NCI-H1092 treated with DMSO at 0.1 percent for 48 hours (cell line): ENCODE measurements around the gene CR1.
A peak's percentile ranks its signal among the peaks of the same experiment; 100 is the strongest.
"Not testable (repeated sequence)": the region's sequence is repeated elsewhere in the genome, so short reads cannot be mapped to it uniquely, and the experiment has no call there.

ENCODE experiments used
- DNase-seq: peaks from one replicate; lab custom pipeline; 2025; lab: John Stamatoyannopoulos, UW

CR1 gene

GRCh38 chr1:207504438-207504837 is 8.5 kb downstream of the CR1 start:
- no peak for DNase-seq

- DNase-seq = no peak
Measured at GRCh38 chr1:207510444-207510843, 14.5 kb downstream of the CR1 start.

- no peak for DNase-seq
Measured at GRCh38 chr1:207514890-207515289, 18.9 kb downstream of the CR1 start.

DNA sequence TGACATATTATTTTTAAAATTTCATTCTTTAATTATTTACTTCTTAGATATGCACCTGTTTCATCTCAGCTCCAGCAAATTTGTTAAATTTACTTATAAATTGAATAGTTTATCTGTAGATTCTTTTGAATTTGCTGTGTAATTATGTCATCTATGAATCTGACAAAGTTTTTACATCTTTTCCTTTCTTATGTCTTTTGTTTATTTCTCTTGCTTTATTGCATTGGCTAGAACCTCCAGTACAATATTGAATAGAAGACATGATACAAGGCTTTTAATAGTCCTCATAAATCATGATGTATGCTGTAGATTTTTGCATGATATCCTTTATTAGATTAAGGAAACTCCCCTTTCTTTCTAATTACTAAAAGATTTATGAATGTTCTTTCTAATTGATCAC is 20.8 kb downstream of the CR1 start:
- no peak for DNase-seq

DNA sequence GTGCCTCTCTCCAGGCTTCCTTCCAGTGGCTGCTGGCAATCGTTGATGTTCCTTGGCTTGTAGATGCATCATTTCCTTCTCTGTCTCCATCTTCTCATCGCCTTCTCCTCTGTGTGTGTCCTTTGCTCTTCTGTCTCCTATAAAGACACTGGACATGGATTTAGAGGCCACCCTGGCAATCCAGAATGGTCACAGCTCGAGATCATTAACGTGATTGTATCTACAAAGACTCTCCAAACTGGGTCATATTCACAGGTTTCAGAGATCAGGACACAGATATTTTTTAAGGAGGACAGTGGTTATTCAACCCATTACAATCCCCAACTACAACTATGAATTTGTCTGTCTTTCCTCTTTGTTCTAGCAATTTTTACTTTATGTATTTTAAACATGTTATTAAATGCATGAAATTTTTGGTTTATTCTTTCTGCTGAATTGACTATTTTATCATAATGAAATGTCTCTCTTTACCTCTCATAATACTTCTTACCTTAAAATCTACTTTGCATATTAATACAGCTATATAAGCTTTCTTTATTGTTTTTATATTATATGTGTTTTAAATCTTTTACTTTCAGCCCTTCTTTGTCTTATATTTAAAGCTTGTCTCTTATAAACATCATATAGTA is 22.8 kb downstream of the CR1 start:
- no peak for DNase-seq

DNA sequence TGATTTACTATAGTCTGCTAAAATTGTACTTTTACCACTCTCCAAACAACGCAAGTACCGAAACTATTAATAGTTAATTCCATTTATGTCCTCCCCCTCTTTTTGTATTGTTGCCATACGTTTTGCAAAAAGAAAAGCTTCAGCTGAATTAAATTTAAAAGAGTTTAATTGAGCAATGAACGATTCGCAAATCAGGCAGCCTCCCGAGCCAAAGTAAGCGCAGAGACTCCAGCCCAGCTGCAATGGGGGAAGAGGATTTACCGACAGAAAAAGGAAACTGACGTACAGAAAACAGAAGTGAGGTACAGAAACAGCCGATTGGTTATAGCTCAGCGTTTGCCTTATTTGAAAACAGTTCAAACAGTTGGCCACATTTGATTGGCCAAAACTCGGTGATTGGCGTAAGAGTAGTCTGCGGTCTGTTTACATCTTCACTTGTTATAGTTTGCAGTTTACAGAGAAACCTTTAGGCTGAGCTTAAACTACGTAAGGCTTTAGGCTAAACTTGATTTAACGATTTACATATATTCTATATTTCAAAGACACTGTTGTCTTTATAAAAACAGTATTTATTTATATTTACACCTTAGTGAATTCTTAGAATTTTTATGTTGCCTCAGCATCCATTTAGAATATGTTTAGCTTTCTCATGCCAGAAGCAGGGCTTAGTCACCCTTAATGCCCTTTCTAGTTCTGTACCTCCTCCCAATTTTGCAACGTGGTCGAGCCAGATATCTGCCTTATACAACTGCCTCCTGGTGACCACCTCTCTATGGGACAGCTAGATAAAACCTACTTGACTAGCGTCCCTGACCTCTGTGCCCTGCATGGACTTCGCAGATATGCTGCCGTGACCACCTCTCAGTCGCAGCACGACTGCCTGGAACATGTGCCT is 23.8 kb downstream of the CR1 start:
- no peak for DNase-seq

DNA sequence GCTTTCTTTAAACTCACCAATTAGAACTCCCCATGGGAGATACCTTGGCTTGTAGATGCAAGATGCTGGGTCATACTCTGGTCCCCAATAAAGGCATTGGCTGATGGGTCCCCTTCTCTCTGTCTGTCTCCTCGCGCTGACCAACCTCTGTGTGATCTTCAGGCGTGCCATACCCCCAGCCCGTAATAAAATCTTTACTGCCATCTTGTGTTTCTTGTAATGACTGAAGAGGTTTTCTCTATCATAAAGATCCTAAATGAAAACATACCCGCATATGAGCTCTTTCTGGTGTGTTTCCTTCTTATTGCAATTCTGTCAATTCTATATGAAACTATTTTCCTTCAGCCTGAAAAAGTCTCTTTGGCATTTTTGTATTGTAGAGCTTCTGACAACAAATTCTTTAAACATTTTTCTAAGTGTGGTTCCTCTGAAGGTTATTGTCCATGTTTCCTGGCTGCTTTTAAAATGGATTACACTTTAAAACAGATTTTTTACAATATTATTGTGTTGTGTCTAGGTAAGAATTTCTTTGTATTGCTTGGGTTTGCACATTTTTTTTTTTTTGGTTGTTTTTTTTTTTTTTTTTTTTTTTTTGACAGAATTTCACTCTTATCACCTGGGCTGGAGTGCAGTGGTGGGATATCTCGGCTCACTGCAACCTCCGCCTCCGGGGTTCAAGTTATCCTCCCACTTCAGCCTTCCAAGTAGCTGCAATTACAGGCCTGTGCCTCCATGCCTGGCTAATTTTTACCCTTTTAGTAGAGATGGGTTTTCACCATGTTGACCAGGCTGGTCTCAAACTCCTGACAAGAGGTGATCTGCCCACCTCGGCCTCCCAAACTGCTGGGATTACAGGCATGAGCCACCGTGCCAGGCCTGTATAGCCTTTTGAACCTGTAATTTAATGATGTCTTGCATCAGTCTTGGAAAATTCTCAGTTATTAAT is 24.7 kb downstream of the CR1 start:
- not testable (repeated sequence) for DNase-seq

DNA sequence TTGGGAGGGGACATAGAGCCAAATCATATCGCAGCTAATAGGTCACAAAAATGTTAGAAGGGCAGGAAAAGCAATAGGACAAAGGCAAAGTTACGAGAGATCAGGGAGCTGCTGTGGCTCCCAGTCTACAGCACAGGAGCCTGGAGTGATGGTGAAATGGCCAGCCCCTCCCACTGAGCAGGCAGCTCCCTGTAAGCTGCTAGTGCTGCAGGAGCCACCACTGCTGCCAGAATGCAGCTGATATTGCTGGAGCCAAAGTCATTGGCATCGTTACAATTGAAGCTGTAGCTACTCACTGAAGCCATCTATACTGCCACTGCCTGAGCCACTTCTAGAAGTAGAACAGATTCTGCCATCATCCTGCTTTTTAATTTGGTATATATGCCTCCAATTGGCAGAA is 29.3 kb downstream of the CR1 start:
- not testable (repeated sequence) for DNase-seq

GRCh38 chr1:207528401-207528800 is 32.4 kb downstream of the CR1 start:
- not testable (repeated sequence) for DNase-seq

- DNase-seq = not testable (repeated sequence)
Measured at GRCh38 chr1:207536263-207536662, 40.3 kb downstream of the CR1 start.

DNA sequence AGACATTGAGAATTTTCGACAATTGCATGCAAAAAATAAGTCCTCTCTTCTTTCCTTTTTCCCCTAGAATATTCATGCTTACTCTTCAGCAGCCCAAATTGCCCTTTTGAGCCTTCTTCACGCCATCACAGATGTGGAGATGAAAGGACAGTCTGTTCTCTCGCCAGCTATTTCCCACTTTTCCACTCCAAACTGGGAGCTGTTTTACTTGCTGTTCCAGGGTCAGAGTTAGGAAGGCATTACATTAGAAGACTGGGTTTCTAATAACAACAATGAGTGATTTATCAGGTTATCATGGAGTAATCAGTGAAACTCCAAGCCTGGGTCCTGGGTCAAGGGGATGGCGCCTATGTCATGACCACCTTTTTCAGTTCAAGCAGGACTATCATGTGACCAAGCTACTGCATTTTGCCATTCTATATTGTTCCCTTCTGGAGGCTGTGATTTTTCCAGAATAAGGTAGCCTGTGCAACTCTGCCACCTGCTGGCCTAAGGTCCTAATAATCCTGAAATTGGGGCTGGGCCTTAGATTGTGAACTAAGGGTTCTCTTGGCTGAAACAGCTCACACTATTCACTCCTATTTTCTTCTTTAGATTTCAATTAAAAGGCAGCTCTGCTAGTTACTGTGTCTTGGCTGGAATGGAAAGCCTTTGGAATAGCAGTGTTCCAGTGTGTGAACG is 50.9 kb downstream of the CR1 start:
- not testable (repeated sequence) for DNase-seq

DNA sequence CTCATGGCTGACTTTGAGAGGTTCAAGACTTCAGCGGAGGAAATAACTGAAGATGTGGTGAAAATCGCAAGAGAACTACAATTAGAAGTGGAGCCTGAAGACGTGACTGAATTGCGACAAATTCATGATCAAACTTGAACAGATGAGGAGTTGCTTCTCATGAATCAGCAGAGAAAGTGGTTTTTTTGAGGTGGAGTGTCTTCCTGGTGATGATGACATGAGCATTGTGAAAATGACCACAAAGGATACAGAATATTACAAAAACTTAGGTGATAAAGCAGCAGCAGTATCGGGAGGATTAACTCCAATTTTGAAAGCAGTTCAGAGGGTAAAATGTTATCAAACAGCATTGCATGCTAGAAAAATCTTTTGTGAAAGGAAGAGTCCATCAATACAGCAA is 58.9 kb downstream of the CR1 start:
- DNase-seq = not testable (repeated sequence)

DNA sequence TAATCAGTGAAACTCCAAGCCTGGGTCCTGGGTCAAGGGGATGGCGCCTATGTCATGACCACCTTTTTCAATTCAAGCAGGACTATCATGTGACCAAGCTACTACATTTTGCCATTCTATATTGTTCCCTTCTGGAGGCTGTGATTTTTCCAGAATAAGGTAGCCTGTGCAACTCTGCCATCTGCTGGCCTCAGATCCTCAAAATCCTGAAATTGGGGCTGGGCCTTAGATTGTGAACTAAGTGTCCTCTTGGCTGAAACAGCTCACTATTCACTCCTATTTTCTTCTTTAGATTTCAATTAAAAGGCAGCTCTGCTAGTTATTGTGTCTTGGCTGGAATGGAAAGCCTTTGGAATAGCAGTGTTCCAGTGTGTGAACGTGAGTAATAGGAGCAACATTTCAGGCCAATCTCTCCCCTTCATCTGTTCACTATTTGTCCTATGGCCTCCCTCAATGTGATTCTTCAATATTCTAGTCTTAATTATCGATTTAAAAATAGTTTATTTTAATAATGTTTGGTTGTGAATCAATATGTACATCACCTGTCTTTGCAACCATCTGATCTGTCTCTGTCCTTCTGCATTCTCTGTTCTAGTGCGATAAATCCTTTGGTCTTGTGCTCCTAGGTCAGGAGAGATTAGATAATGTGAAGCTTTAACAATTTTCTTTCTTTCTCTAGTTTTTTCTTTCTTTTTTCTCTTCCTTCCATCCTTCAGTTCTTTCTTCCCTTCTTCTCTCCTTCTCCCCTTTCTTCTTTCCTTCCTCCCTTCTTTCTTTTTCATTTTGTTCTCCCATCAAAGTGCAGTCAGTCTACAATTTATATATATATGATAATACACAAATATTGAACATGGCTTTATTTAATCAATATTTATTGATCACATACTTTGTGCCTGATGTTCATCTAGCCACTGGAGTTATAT is 69.8 kb downstream of the CR1 start:
- DNase-seq = no peak

GRCh38 chr1:207571926-207572325 is 76.0 kb downstream of the CR1 start:
- not testable (repeated sequence) for DNase-seq

DNA sequence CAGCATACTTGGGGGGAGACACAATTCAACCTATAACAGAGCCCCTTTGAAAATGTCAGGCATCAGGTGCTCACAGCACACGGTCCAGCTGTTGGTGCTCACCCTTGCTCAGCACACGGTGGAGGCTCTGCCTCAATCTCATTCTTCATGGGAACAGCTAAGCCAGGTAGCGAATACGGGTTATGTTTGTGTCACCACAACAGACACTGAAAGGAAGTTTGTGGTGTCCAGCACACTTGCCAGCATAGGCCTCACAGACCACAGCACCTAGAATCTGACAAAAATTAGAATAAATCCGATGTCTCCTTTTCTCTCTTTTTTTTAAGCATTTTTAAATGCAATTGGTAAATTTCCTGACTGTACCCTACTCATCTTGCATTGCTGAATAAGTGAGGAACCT is 77.1 kb downstream of the CR1 start:
- DNase-seq = not testable (repeated sequence)

GRCh38 chr1:207575381-207575780 is 79.4 kb downstream of the CR1 start:
- not testable (repeated sequence) for DNase-seq

- no peak for DNase-seq
Measured at GRCh38 chr1:207578796-207579435, 83.0 kb downstream of the CR1 start.

- peak; percentile 26 for DNase-seq
Measured at GRCh38 chr1:207579436-207579799, 83.5 kb downstream of the CR1 start.

GRCh38 chr1:207581496-207582153 is 85.7 kb downstream of the CR1 start:
- DNase-seq = no peak

DNA sequence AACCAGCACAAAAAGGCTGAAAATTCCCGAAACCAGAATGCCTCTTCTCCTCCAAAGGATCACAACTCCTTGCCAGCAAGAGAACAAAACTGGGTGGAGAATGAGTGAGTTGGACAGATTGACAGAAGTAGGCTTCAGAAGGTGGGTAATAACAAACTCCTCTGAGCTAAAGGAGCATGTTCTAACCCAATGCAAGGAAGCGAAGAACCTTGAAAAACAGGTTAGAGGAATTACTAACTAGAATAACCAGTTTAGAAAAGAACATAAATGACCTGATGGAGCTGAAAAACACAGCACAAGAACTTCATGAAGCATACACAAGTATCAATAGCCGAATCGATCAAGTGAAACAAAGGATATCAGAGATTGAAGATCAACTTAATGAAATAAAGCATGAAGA is 93.5 kb downstream of the CR1 start:
- DNase-seq = not testable (repeated sequence)
